ENCODE measurements around the gene ZNF25.
"Not testable (repeated sequence)": the region's sequence is repeated elsewhere in the genome, so short reads cannot be mapped to it uniquely, and the experiment has no call there.

Gene ZNF25

DNA sequence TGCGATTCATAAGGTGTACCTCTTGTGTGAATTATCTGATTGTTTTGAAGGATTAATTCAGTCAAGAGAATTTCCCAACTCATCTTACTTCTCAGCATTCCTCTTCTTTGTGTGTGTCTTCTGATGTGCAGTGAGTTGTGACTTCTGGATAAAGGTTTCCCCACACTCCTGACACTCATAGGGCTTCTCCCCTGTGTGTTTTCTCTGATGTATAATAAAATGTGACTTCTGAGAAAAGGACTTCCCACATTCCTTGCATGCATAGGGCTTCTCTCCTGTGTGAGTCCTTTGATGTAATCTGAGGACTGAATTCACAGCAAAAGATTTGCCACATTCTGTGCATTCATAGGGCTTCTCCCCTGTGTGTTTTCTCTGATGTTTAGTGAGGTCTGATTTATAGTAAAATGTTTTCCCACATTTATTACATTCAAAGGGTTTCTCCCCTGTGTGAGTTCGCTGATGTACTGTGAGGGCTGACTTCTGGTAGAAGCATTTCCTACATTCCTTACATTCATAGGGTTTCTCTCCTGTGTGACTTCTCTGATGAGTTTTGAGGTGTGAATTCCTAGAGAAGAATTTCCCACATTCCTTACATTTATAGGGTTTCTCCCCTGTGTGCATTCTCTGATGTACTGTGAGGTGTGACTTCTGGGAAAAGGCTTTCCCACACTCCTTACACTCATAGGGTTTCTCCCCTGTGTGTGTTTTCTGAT is 24.2 kb downstream of the ZNF25 start:
- no peak for DNase-seq (ENCODE audit: extremely low spot score, insufficient read length, low read depth)
- no peak for FAIRE-seq

DNA sequence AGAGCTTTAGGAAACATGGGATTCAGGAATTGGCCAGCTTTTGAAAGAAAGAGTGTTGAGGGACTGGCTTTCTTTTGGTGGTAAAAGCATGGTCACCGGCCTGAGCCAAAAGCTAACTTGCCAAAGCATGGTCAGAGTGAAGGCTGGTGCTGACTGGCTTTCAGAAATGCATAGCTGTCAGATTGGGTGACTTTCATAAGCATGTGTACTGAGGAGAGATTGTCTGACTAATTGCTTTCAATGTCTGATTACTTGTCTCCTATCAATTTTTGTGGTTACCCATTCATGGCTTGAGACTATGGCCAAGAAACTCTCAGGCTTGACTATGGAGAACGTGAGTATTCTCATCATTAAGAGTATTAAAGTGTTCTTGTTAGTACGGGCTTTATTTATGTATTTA is 28.2 kb downstream of the ZNF25 start:
- FAIRE-seq (no peak), DNase-seq (ENCODE audit: extremely low spot score, insufficient read length, low read depth) (no peak)

DNA sequence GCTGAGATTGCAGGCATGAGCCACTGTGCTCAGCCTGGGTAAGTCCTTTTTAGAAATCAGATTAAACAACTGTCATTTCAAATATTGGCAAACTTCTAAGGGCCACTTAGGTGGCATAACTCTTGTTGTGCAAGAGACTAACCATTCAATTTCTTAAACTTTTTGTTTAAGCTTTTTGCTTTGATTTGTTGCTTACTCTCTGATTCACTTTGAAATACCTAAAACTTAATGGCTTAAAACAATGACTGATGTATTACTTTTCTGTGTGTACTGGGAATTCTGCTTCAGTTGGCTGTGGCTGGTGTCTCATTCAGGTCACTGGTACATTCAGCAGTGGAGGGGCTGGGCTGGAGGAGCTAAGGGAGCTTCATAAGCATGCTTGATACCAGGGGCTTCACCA is 28.9 kb downstream of the ZNF25 start:
- DNase-seq (ENCODE audit: extremely low spot score, insufficient read length, low read depth) = no peak
- no peak for FAIRE-seq

DNA sequence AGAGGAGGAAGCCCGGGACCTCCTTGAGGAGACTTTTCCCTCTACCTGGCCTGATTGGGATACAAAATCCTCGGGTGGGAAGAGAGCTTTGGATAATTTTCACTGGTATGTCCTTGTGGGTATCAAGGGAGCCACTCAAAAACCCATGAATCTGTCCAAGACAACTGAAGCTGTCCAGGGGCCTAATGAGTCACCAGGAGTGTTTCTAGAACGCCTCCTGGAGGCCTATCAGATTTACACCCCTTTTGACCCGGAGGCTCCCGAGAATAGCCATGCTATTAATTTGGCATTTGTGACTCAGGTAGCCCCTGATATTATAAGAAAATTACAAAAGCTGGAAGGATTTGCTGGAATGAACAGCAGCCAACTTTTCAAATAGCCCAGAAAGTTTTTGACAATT is 38.6 kb downstream of the ZNF25 start:
- DNase-seq (ENCODE audit: extremely low spot score, insufficient read length, low read depth) = no peak
- FAIRE-seq = no peak

DNA sequence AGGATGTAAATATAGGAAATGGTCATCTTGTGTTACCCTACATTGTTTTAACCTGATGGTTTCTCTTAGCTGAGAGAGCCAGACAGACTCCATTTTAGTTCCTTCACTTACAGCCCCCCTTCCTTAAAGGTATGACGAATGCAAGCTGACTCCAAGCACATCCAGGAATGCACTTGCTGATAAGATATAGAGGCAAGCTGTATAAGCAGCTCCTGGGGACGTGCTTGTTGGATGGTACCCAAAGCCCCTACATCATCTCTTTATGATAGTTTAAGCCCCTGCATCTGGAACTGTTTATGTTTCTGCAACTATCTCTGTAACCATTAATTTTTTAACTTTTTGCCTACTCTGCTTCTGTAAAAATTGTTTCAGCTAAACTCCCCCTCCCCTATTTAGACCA is 41.7 kb downstream of the ZNF25 start:
- no peak for FAIRE-seq
- DNase-seq (ENCODE audit: extremely low spot score, insufficient read length, low read depth) = no peak

DNA sequence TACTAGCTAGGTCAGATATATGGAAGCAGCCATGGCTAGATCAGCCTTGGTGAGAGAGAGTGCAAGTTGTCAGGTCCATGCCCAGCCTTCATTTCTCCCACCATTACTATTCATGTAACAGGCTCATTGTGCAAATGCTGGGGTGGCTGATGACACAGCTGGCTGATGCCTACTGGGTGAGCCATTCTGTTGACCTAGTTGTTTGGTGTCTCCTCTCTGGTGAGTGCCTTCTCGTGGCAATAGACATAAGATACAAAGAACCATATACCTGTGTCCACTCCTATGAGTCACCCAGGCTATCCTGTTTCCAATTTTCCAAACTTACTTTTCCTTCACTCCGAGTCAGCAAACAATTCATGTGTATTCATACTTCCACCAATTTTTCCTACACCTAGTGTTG is 46.0 kb downstream of the ZNF25 start:
- FAIRE-seq = no peak

DNA sequence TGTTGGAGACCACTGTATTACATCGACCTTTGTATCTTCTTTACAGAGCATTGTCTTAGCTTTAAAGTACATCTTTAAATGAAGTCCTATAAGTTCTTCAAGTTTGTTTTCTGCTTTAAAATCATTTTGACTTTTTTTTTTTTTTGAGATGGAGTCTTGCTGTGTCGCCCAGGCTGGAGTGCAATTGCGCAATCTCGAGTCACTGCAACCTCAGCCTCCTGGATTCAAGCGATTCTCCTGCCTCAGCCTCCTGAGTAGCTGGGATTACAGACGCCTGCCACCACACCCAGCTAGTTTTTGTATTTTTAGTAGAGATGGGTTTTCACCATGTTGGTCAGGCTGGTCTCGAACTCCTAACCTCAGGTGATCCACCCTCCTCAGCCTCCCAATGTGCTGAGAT is 68.3 kb downstream of the ZNF25 start:
- not testable (repeated sequence) for DNase-seq (ENCODE audit: extremely low spot score, insufficient read length, low read depth); FAIRE-seq

More for the DNA sequence above, 46.0 kb downstream of the ZNF25 start:
- DNase-seq (ENCODE audit: extremely low spot score, insufficient read length, low read depth) = no peak

DNA sequence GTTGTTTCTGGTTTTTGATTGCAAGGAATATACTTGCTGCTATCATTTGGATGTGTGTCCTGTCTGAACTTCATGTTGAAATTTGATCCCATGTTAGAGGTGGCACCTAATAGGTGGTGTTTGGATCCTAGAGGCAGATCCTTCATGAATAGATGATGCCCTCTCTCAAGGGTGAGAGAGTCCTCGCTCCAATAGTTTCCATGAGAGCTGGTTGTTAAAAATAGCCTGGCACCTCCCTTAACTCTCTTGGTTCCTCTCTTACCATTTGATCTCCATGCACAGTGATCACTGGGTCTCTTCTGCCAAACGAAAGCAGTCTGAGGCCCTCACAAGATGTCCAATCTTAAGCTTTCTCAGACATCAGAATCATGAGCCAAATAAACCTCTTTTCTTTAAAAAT is 70.1 kb downstream of the ZNF25 start:
- no peak for FAIRE-seq
- DNase-seq (ENCODE audit: extremely low spot score, insufficient read length, low read depth) = no peak
